CD4-positive, alpha-beta T cell (primary cell): Measurements from ENCODE around the gene MYMK. TPM values are rescaled to one million over a fixed set of nuclear protein-coding genes. Genes with fewer than 3 reads are reported as not detected.

Source experiments
- ATAC-seq: fragments of 200-7000 bp; cut with Tn5 transposase; one replicate; pipeline ENCODE4 v1.10.0; 2022; ENCODE audit warnings: mild to moderate bottlenecking; ENCODE audit not compliant: poor library complexity
- CTCF ChIA-PET: fragments of 350-600 bp; sonication (Branson Sonifier 250); formaldehyde crosslinking; loops from one replicate; lab custom pipeline; 2021; ENCODE audit warnings: antibody characterized with exemption, inconsistent platforms; lab: Charles Lee
- POLR2A ChIA-PET: fragments of 350-600 bp; sonication (Branson Sonifier 250); formaldehyde crosslinking; loops from one replicate; lab custom pipeline; 2021; ENCODE audit warnings: antibody characterized with exemption, inconsistent platforms; lab: Charles Lee
- DNase-seq, 14 experiments: peaks; one replicate each; pipeline ENCODE4 v3.0.0-alpha.2; 2013 to 2020; ENCODE audit warnings: mixed read lengths in 2 of 14
- H3K27ac ChIP-seq, 2 donors: one replicate each; pipeline versions ENCODE4 v1.5.1 to v1.7.0; 2013; ENCODE audit warnings: low read length in 2 of 2, low read depth in 1 of 2, mild to moderate bottlenecking in 1 of 2
- H3K27me3 ChIP-seq, 2 experiments: 1 replicate in 1 of 2; 2 replicates in 1 of 2; pipeline versions ENCODE4 v1.6.1 to v1.7.0; 2013; ENCODE audit warnings: low read length in 2 of 2, control low read depth in 1 of 2, mild to moderate bottlenecking in 1 of 2, moderate library complexity in 1 of 2; ENCODE audit not compliant: insufficient read depth in 2 of 2, control insufficient read depth in 1 of 2
- H3K36me3 ChIP-seq: one replicate; pipeline ENCODE4 v1.6.1; 2013; ENCODE audit warnings: low read length, control low read depth; ENCODE audit not compliant: insufficient read depth
- H3K4me1 ChIP-seq: one replicate; pipeline ENCODE4 v1.6.1; 2013; ENCODE audit warnings: low read length, control low read depth; ENCODE audit not compliant: insufficient read depth
- H3K4me3 ChIP-seq: one replicate; pipeline ENCODE4 v1.5.1; 2013; ENCODE audit warnings: mild to moderate bottlenecking, low read length, moderate library complexity
- H3K9me3 ChIP-seq, 2 experiments: 1 replicate in 1 of 2; 2 replicates in 1 of 2; pipeline versions ENCODE4 v1.6.1 to v1.7.0; 2013; ENCODE audit warnings: low read length in 2 of 2, mild to moderate bottlenecking in 2 of 2, control low read depth in 1 of 2, moderate library complexity in 1 of 2; ENCODE audit not compliant: control insufficient read depth in 1 of 2, insufficient read depth in 1 of 2
- H3K27ac Mint-ChIP-seq: one replicate; pipeline ENCODE4 v1.8.0; 2020; ENCODE audit warnings: mixed read lengths
- H3K27me3 Mint-ChIP-seq: one replicate; pipeline ENCODE4 v1.8.0; 2021; ENCODE audit warnings: mixed read lengths
- H3K36me3 Mint-ChIP-seq: one replicate; pipeline ENCODE4 v1.8.0; 2021; ENCODE audit warnings: low read depth, mixed read lengths
- H3K4me1 Mint-ChIP-seq: one replicate; pipeline ENCODE4 v1.8.0; 2021; ENCODE audit warnings: low read depth, mixed read lengths
- H3K4me3 Mint-ChIP-seq: one replicate; pipeline ENCODE4 v1.8.0; 2020; ENCODE audit warnings: mild to moderate bottlenecking, mixed read lengths
- H3K9me3 Mint-ChIP-seq: one replicate; pipeline ENCODE4 v1.8.0; 2020; ENCODE audit warnings: mixed read lengths
- intact Hi-C, 2 experiments: fragments of 100-400 bp; cut with DNase I in 1 of 2; cut with micrococcal nuclease in 1 of 2; formaldehyde crosslinking; loops; one replicate each; pipeline versions ENCODE4 v1.15.1 to v1.9.0; 2023 to 2025; cut with DNase I, micrococcal nuclease
- total RNA-seq, 174 experiments: library from RNA in 2 of 174; stranded (reverse) in 2 of 174; gene quantifications; one replicate each; pipeline ENCODE4 v1.2.3 and lab custom pipeline; 2021 to 2026
- TF ChIP-seq, protein P1 (sequence below): fragments of 200-600 bp; IDR thresholded peaks from one replicate; pipeline ENCODE4 v1.8.0; 2022; ENCODE audit warnings: antibody characterized with exemption, mild to moderate bottlenecking

MYMK gene
- total RNA-seq, 2 experiments from 2014 or later: not detected

DNA sequence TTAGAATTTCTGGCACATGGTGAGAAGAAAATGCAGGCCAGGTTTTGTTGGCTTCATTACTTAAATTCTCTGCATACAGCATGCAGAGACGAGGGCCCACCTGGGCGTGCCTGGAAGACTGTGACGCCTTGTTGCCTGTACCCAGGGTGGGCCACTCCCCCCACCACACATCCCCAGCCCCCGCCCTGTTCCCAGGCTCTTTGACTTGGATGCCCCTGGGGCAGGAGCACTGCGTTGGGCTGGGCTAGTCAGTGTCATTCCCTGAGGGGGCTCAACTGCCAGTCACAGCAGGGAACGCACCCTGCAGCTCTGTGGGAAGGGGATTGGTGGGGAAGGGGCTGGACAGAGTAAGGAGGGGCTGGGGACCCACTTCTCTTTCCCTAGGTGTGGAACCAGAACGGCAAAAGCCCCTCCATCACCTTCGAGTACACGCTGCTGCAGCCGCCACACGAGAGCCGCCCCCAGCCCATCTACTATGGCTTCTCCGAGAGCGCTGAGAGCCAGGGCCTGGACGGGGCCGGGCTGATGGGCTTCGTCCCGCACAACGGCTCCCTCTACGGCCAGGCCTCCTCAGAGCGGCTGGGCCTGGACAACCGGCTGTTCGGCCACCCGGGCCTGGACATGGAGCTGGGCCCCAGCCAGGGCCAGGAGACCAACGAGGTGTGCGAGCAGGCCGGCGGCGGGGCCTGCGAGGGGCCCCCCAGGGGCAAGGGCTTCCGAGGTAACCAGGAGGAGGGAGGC is 29.4 kb upstream of the MYMK start:
- ATAC-seq (no peak), DNase-seq (no peak)
- Mint-ChIP-seq H3K9me3 (no peaks in the 10 kb centered on the region), H3K36me3 (peaks cover 5% of the 10 kb centered on the region), H3K27me3 (no peaks in the 10 kb centered on the region), H3K27ac (no peak overlapping the region), H3K4me1 (peaks cover 9% of the 10 kb centered on the region), H3K4me3 (no peak overlapping the region)
- TF ChIP-seq, protein P1, sequence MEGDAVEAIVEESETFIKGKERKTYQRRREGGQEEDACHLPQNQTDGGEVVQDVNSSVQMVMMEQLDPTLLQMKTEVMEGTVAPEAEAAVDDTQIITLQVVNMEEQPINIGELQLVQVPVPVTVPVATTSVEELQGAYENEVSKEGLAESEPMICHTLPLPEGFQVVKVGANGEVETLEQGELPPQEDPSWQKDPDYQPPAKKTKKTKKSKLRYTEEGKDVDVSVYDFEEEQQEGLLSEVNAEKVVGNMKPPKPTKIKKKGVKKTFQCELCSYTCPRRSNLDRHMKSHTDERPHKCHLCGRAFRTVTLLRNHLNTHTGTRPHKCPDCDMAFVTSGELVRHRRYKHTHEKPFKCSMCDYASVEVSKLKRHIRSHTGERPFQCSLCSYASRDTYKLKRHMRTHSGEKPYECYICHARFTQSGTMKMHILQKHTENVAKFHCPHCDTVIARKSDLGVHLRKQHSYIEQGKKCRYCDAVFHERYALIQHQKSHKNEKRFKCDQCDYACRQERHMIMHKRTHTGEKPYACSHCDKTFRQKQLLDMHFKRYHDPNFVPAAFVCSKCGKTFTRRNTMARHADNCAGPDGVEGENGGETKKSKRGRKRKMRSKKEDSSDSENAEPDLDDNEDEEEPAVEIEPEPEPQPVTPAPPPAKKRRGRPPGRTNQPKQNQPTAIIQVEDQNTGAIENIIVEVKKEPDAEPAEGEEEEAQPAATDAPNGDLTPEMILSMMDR: no peak
- Histone ChIP-seq H3K27ac (no peak overlapping the region), H3K4me3 (no peak overlapping the region), H3K36me3 (no peaks in the 10 kb centered on the region), H3K9me3 (no peaks in the 10 kb centered on the region), H3K4me1 (no peaks in the 10 kb centered on the region), H3K27me3 (peaks cover 9% of the 10 kb centered on the region in 2 experiments)
- ChIA-PET CTCF (no interaction called here), POLR2A (no interaction called here)
- intact Hi-C loops: no loop called here

GRCh38 chr9:133553123-133553522 is 28.4 kb upstream of the MYMK start:
- DNase-seq: no peak
- POLR2A ChIA-PET: no interaction called here
- TF ChIP-seq, protein P1: no peak

DNA sequence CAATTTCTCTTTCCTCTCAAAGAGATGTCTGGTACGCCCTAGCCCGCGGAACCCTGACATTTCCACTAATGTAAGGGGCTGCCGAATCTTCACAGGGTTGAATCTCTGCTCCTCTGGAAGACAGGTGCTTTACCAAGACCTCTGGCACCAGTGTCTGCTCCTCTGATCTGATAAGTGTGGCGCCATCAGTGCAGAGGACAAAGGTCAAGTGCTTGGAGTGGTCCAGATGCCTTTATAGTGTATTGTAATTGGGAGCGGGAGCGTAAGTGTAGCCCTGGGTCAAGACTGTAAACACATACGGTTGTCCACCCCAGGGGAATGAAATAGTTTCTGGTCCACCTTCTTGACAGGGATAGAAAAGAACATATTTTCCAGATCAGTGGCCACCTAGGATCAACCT is 27.5 kb upstream of the MYMK start:
- Histone ChIP-seq H3K27me3 (peaks cover 0 to 2% of the 10 kb centered on the region in 2 experiments), H3K4me3 (no peak overlapping the region), H3K4me1 (no peaks in the 10 kb centered on the region), H3K9me3 (no peaks in the 10 kb centered on the region), H3K36me3 (no peaks in the 10 kb centered on the region), H3K27ac (no peak overlapping the region)
- H3K27ac Mint-ChIP-seq: no peak overlapping the region
- intact Hi-C loops: no loop called here
- no peak for DNase-seq
- H3K4me1 Mint-ChIP-seq: no peaks in the 10 kb centered on the region
- H3K4me3 Mint-ChIP-seq: no peak overlapping the region
- no peaks in the 10 kb centered on the region for H3K27me3 Mint-ChIP-seq
- CTCF ChIA-PET: interaction anchor here (0.7 kb wide), 1 partner anchor 29 kb away, joined by 4 read pairs; no protein-coding TSS in a partner anchor
- POLR2A ChIA-PET: no interaction called here
- H3K36me3 Mint-ChIP-seq: peaks cover 9% of the 10 kb centered on the region
- TF ChIP-seq, protein P1: no peak
- no peaks in the 10 kb centered on the region for H3K9me3 Mint-ChIP-seq
- no peak for ATAC-seq

More at GRCh38 chr9:133553123-133553522, 28.4 kb upstream of the MYMK start:
- CTCF ChIA-PET: no interaction called here
- intact Hi-C loops: no loop called here
- Mint-ChIP-seq H3K4me3 (no peak overlapping the region), H3K27me3 (no peaks in the 10 kb centered on the region), H3K36me3 (peaks cover 5% of the 10 kb centered on the region), H3K4me1 (peaks cover 1% of the 10 kb centered on the region), H3K9me3 (no peaks in the 10 kb centered on the region), H3K27ac (no peak overlapping the region)
- no peaks in the 10 kb centered on the region for H3K9me3 ChIP-seq
- H3K4me1 ChIP-seq: no peaks in the 10 kb centered on the region
- no peak overlapping the region for H3K4me3 ChIP-seq
- no peaks in the 10 kb centered on the region for H3K36me3 ChIP-seq
- peaks cover 7% of the 10 kb centered on the region in 2 experiments for H3K27me3 ChIP-seq
- no peak overlapping the region for H3K27ac ChIP-seq
- ATAC-seq: no peak
